ENCODE results near the gene AGXT.

AGXT gene

DNA sequence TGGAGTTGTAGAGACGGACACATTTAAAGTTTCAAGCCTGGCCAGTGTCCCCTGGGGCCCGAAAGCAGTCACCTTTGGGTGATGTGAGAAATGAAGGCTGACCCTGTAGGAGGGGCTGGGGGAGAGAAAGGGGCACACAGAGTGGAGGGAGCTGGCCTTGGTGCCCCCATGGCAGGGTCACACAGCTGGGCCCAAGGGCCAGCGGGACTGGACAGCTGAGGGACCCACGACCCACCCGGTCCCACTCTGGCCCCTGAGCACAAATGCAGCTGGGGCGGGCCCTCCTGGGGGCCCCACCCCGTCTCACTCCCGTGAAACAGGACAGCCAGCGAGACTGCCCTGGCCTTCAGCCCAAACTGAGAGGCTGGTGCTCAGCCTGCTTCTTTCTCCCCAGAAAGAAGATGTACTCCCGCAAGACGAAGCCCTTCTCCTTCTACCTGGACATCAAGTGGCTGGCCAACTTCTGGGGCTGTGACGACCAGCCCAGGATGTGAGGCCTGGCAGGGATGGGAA is 6.1 kb downstream of the AGXT start:
- TF ChIP-seq SP1 (IDR thresholded peaks at IDR 0.05) (no peak), FOXK2 (IDR thresholded peaks at IDR 0.05) (no peak), LEF1 (IDR thresholded peaks at IDR 0.05; ENCODE audit: borderline replicate concordance) (no peak), ARNT (IDR thresholded peaks at IDR 0.05) (no peak), NFRKB (IDR thresholded peaks at IDR 0.05) (no peak), BHLHE40 (IDR thresholded peaks at IDR 0.05; ENCODE audit: borderline replicate concordance) (no peak), ELF4 (IDR thresholded peaks at IDR 0.05) (no peak), HDGF (IDR thresholded peaks at IDR 0.05; ENCODE audit: borderline replicate concordance) (no peak), CTBP1 (IDR thresholded peaks at IDR 0.05; ENCODE audit: borderline replicate concordance) (no peak), SUZ12 (IDR thresholded peaks at IDR 0.05) (no peak)
- POLR2A ChIA-PET = no interaction called here
- no peak for DNase-seq (ENCODE audit: extremely low spot score)
- CTCF ChIA-PET = no interaction called here

DNA sequence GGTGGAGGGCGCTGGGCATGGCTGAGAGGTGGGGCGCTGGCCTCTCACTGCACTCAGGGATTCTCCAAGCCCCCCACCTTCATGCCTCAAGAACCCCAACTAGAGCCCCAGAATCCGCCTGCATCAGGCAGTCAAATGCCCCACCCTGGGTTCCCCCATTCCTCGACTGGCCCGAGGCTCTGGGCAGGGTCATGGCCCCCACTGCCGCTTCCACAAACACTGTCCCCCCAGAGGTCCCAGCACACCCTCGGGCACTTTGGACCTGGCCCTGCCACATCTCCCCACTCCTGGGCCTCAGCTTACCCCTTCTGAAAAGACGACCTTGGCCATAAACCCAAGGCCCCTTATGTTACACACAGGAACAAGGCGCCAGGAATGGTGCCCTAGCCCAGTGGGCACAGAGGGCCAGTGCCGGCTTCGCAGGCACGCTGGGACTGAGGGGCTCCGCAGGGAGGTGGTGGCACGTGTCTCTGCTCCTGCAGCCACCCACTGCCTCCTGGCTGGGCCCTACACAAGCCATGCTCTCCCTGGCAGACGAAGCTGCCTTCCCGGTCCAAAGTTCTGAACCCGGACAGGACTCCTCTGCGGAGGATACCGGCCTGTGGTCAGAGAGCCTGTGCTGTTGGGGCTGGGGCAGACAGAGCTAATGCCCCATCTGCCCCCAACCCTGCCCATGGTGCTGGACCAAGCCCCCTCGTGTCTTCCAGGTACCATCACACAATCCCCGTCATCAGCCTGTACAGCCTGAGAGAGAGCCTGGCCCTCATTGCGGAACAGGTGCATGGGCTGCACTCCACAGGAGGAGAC is 6.8 kb downstream of the AGXT start:
- ChIA-PET POLR2A (no interaction called here), CTCF (no interaction called here)
- TF ChIP-seq BHLHE40 (IDR thresholded peaks at IDR 0.05; ENCODE audit: borderline replicate concordance) = no peak
- no peak for TF ChIP-seq FOXK2 (IDR thresholded peaks at IDR 0.05)
- TF ChIP-seq SUZ12 (IDR thresholded peaks at IDR 0.05) = no peak
- no peak for TF ChIP-seq FOXA1 (IDR thresholded peaks at IDR 0.05)
- no peak for TF ChIP-seq ZNF384 (IDR thresholded peaks at IDR 0.05)
- TF ChIP-seq SP1 (IDR thresholded peaks at IDR 0.05) = no peak
- TF ChIP-seq LEF1 (IDR thresholded peaks at IDR 0.05; ENCODE audit: borderline replicate concordance) = no peak
- TF ChIP-seq TARDBP (IDR thresholded peaks at IDR 0.05) = no peak
- TF ChIP-seq HDGF (IDR thresholded peaks at IDR 0.05; ENCODE audit: borderline replicate concordance) = no peak
- TF ChIP-seq, protein P1, sequence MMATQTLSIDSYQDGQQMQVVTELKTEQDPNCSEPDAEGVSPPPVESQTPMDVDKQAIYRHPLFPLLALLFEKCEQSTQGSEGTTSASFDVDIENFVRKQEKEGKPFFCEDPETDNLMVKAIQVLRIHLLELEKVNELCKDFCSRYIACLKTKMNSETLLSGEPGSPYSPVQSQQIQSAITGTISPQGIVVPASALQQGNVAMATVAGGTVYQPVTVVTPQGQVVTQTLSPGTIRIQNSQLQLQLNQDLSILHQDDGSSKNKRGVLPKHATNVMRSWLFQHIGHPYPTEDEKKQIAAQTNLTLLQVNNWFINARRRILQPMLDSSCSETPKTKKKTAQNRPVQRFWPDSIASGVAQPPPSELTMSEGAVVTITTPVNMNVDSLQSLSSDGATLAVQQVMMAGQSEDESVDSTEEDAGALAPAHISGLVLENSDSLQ (IDR thresholded peaks at IDR 0.05) = no peak
- no peak for TF ChIP-seq L3MBTL2 (conservative IDR thresholded peaks at IDR 0.05)
- DNase-seq (ENCODE audit: extremely low spot score) = no peak

- ChIA-PET CTCF (no interaction called here), POLR2A (no interaction called here)
- DNase-seq (ENCODE audit: extremely low spot score) = no peak
- TF ChIP-seq L3MBTL2 (conservative IDR thresholded peaks at IDR 0.05) (no peak), ARNT (IDR thresholded peaks at IDR 0.05) (no peak), NFRKB (IDR thresholded peaks at IDR 0.05) (no peak), SUZ12 (IDR thresholded peaks at IDR 0.05) (no peak), HDGF (IDR thresholded peaks at IDR 0.05; ENCODE audit: borderline replicate concordance) (no peak)
Observed at GRCh38 chr2:240876035-240876474, 7.4 kb downstream of the AGXT start.

DNA sequence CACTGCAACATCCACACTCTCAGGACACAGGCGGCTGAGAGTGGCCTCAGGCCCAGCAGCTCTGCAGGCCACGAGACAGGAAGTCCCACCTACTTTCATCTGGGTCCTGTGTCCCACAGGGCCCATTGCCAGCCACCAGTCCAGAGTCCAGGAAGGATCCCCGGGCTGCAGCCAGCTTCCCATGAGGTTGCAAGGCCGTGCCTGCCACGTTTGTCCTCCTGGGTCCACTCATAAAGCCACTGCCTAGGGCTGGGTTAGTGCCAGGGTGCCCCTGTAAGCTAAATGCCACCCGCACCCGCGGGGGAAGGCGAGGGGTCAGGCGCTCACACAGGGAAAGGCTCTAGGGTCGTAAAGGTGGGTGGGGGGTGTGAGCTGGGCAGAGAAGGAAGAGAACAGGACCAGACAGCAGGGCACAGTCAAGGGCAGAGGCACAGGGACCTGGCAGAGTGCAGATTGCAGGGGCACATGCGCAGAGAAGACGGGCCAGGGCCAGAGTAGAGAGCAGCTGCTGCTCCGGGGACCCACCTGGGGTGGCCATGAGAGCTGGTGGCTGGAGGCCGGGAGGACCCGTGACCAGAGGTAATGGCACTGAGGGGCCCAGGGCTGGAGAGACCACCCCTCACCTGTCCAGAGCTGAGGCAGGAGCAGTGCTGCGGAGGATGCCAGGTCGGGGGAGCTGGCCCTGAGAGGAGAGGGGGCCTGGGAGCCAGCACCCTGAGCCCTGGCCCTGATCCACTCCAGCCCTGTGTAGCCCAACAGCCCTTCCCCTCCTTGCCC is 8.0 kb downstream of the AGXT start:
- no peak for TF ChIP-seq ELF4 (IDR thresholded peaks at IDR 0.05)
- TF ChIP-seq LEF1 (IDR thresholded peaks at IDR 0.05; ENCODE audit: borderline replicate concordance) = no peak
- no peak for DNase-seq (ENCODE audit: extremely low spot score)
- CTCF ChIA-PET = no interaction called here
- POLR2A ChIA-PET = no interaction called here

DNA sequence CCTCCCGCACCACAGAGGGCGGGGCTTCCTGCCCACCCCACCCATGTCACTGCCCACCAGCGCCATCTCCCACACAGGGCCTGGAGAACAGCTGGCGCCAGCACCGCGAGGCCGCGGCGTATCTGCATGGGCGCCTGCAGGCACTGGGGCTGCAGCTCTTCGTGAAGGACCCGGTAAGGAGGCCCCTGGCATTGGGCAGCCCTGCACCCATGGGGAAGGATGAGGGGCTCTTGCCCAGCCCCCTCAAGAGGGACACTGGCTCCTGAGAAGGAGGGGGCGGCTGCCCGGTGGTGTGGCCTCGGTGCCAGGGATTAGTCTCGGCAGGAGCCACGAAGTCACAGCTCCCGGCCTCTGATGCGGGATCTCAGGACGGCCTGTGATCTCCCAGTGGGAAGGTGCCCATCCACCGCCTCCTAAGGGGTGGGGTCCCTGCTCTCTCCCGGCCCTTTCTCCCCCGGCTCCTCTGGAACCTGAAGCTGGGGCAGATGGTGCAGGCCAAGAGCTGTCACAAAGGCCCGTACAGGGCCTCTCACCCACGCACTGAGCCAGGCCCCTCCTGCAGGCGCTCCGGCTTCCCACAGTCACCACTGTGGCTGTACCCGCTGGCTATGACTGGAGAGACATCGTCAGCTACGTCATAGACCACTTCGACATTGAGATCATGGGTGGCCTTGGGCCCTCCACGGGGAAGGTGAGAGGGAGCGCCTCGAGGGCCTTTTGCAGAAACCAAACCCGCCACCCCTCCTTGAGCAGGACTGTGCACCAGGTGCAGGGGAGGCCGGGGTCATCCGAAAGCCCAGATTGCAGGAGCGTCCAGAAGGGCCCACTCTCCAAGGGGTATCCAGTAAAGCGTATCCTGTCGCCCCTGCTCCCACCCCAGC is 9.1 kb downstream of the AGXT start:
- ChIA-PET CTCF (no interaction called here), POLR2A (no interaction called here)
- no peak for DNase-seq (ENCODE audit: extremely low spot score)
- no peak for TF ChIP-seq ELF4 (IDR thresholded peaks at IDR 0.05)
- no peak for TF ChIP-seq ZNF384 (IDR thresholded peaks at IDR 0.05)
- TF ChIP-seq ARNT (IDR thresholded peaks at IDR 0.05) = no peak
- no peak for TF ChIP-seq FOXA1 (IDR thresholded peaks at IDR 0.05)
- TF ChIP-seq FOXK2 (IDR thresholded peaks at IDR 0.05) = no peak
- TF ChIP-seq BHLHE40 (IDR thresholded peaks at IDR 0.05; ENCODE audit: borderline replicate concordance) = no peak
- no peak for TF ChIP-seq TARDBP (IDR thresholded peaks at IDR 0.05)
- no peak for TF ChIP-seq CTBP1 (IDR thresholded peaks at IDR 0.05; ENCODE audit: borderline replicate concordance)
- no peak for TF ChIP-seq HDGF (IDR thresholded peaks at IDR 0.05; ENCODE audit: borderline replicate concordance)

GRCh38 chr2:240878341-240878936 is 9.8 kb downstream of the AGXT start:
- ChIA-PET POLR2A (no interaction called here), CTCF (interaction anchor here (0.5 kb wide), 1 partner anchor 959 kb away, joined by 3 read pairs; no protein-coding TSS in a partner anchor)
- no peak for TF ChIP-seq ZNF384 (IDR thresholded peaks at IDR 0.05)
- no peak for TF ChIP-seq FOXK2 (IDR thresholded peaks at IDR 0.05)
- no peak for TF ChIP-seq HDGF (IDR thresholded peaks at IDR 0.05; ENCODE audit: borderline replicate concordance)
- TF ChIP-seq TARDBP (IDR thresholded peaks at IDR 0.05) = no peak
- TF ChIP-seq SUZ12 (IDR thresholded peaks at IDR 0.05) = no peak
- no peak for TF ChIP-seq SP1 (IDR thresholded peaks at IDR 0.05)
- DNase-seq (ENCODE audit: extremely low spot score) = no peak

DNA sequence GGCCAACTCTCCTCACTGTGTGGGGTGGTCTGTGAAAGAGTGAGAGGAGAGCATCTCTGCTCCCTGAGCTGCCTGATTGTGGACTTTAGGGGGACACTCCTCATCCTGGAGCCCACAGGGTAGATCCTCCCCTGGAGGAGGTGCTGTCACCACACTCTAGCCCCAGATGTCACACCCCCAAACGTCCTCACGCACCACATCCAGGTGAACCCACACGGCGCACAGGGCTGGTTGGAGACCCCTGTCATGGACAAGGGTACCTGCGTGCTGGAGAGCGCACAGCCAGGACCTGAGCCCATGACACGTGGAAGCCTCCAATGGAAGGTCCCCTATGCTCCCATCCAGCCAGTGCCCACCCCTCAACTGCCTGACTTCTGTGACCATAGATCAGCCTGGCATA is 10.5 kb downstream of the AGXT start:
- CTCF ChIA-PET = interaction anchor here (0.5 kb wide), 1 partner anchor 958 kb away, joined by 3 read pairs; no protein-coding TSS in a partner anchor
- TF ChIP-seq, protein P1 (IDR thresholded peaks at IDR 0.05) = no peak
- TF ChIP-seq NFRKB (IDR thresholded peaks at IDR 0.05) (no peak), CTBP1 (IDR thresholded peaks at IDR 0.05; ENCODE audit: borderline replicate concordance) (no peak), SP1 (IDR thresholded peaks at IDR 0.05) (no peak), FOXK2 (IDR thresholded peaks at IDR 0.05) (no peak), SUZ12 (IDR thresholded peaks at IDR 0.05) (no peak), ELF4 (IDR thresholded peaks at IDR 0.05) (no peak), ARNT (IDR thresholded peaks at IDR 0.05) (no peak), ZNF384 (IDR thresholded peaks at IDR 0.05) (no peak), BHLHE40 (IDR thresholded peaks at IDR 0.05; ENCODE audit: borderline replicate concordance) (no peak), TARDBP (IDR thresholded peaks at IDR 0.05) (no peak)
- DNase-seq (ENCODE audit: extremely low spot score) = no peak
- POLR2A ChIA-PET = no interaction called here

All from HEK293T (cell line).